Measurements from ENCODE around the gene FAM53A. TPM values are rescaled to one million over a fixed set of nuclear protein-coding genes. Genes with fewer than 3 reads are reported as not detected.

FAM53A gene
- total and polyA plus RNA-seq, 2 of the 13 experiments (the other 11 are each of a cell fraction or from before 2014, with no cell fraction given), result 0.48 to 1.1 TPM

- no peak for TF ChIP-seq ZNF143 (CRISPR knock-in tag; IDR thresholded peaks at IDR 0.05)
- TF ChIP-seq MTF1 (CRISPR knock-in tag; IDR thresholded peaks at IDR 0.05), result no peak
- peak; percentile 84 for TF ChIP-seq ZNF687 (CRISPR knock-in tag; IDR thresholded peaks at IDR 0.05)
- TF ChIP-seq ZNF18 (CRISPR knock-in tag; IDR thresholded peaks at IDR 0.05; ENCODE audit: insufficient replicate concordance), result no peak
- no peak for TF ChIP-seq ZNF282 (IDR thresholded peaks at IDR 0.05; ENCODE audit: partially characterized antibody)
- TF ChIP-seq IRX3 (CRISPR knock-in tag; IDR thresholded peaks at IDR 0.05; ENCODE audit: borderline replicate concordance, low read depth), result no peak
- TF ChIP-seq POLR2A (IDR thresholded peaks at IDR 0.05; ENCODE audit: insufficient read depth in 1 of 2, low read depth in 2 of 2, low read length in 2 of 2), result peak in 1 of 2 experiments; percentile 40; a peak in 1 of 4 replicates
- TF ChIP-seq PAWR (CRISPR knock-in tag; IDR thresholded peaks at IDR 0.05; ENCODE audit: borderline replicate concordance), result no peak
- TF ChIP-seq MAF1 (CRISPR knock-in tag; IDR thresholded peaks at IDR 0.05; ENCODE audit: borderline replicate concordance), result no peak
- no peak for TF ChIP-seq NR0B2 (CRISPR knock-in tag; IDR thresholded peaks at IDR 0.05)
- no peak for TF ChIP-seq FOXP4 (CRISPR knock-in tag; IDR thresholded peaks at IDR 0.05)
- no peak for TF ChIP-seq RNF219 (CRISPR knock-in tag; IDR thresholded peaks at IDR 0.05)
- TF ChIP-seq SYNCRIP (IDR thresholded peaks at IDR 0.05; ENCODE audit: insufficient read depth, low read depth, low read length), result no peak
- no peak for TF ChIP-seq ZNF33A (CRISPR knock-in tag; IDR thresholded peaks at IDR 0.05; ENCODE audit: borderline replicate concordance)
- TF ChIP-seq NFE2L2 (IDR thresholded peaks at IDR 0.05; ENCODE audit: low read length), result no peak
- no peak for TF ChIP-seq NR1H2 (CRISPR knock-in tag; IDR thresholded peaks at IDR 0.05; ENCODE audit: borderline replicate concordance, low read depth)
- TF ChIP-seq ZNF580 (CRISPR knock-in tag; IDR thresholded peaks at IDR 0.05; ENCODE audit: borderline replicate concordance, low read depth), result no peak
- peak; percentile 89 for TF ChIP-seq RNF2 (conservative IDR thresholded peaks at IDR 0.05; ENCODE audit: low read depth)
Observed at GRCh38 chr4:1683736-1684505, at the start of gene FAM53A (continued).

Data from HepG2 (cell line).